HG02763 (cell line): ENCODE data around the gene PSAT1.

Experiments
- ATAC-seq: cut with Tn5 transposase; IDR thresholded peaks from one replicate; pipeline ENCODE4 v1.9.1; 2021; ENCODE audit warnings: mild to moderate bottlenecking, moderate library complexity; ENCODE audit not compliant: unreplicated experiment

The PSAT1 gene

GRCh38 chr9:78292026-78292425, 4.9 kb upstream of the PSAT1 start:
- ATAC-seq, result no peak

- ATAC-seq, result no peak
Measured at GRCh38 chr9:78292716-78293497, 4.0 kb upstream of the PSAT1 start.

- no peak for ATAC-seq
Measured at GRCh38 chr9:78294290-78295176, 2.4 kb upstream of the PSAT1 start.

- no peak for ATAC-seq
Measured at GRCh38 chr9:78295177-78295575, 1.7 kb upstream of the PSAT1 start.

GRCh38 chr9:78295731-78296130, 1.2 kb upstream of the PSAT1 start:
- ATAC-seq, result no peak

GRCh38 chr9:78296201-78296892, 578 bp upstream of the PSAT1 start:
- no peak for ATAC-seq

- ATAC-seq, result no peak
Measured at GRCh38 chr9:78297672-78297961, 692 bp downstream of the PSAT1 start.

GRCh38 chr9:78298046-78298765, 1.3 kb downstream of the PSAT1 start:
- no peak for ATAC-seq

GRCh38 chr9:78300209-78300608, 3.3 kb downstream of the PSAT1 start:
- no peak for ATAC-seq

GRCh38 chr9:78301466-78301865, 4.5 kb downstream of the PSAT1 start:
- ATAC-seq, result no peak

GRCh38 chr9:78303377-78304062, 6.6 kb downstream of the PSAT1 start:
- ATAC-seq, result no peak

- no peak for ATAC-seq
Measured at GRCh38 chr9:78304357-78304756, 7.4 kb downstream of the PSAT1 start.

GRCh38 chr9:78306222-78307076, 9.5 kb downstream of the PSAT1 start:
- no peak for ATAC-seq

- no peak for ATAC-seq
Measured at GRCh38 chr9:78307360-78307759, 10.4 kb downstream of the PSAT1 start.

- no peak for ATAC-seq
Measured at GRCh38 chr9:78309066-78309465, 12.1 kb downstream of the PSAT1 start.

- ATAC-seq, result no peak
Measured at GRCh38 chr9:78311075-78311474, 14.2 kb downstream of the PSAT1 start.

- no peak for ATAC-seq
Measured at GRCh38 chr9:78311886-78312524, 15.1 kb downstream of the PSAT1 start.

GRCh38 chr9:78314550-78314949, 17.6 kb downstream of the PSAT1 start:
- no peak for ATAC-seq
